H1 (cell line): ENCODE measurements around the gene CADM2. TPM values are rescaled to one million over a fixed set of nuclear protein-coding genes. Genes with fewer than 3 reads are reported as not detected.
A peak's percentile ranks its signal among the peaks of the same experiment; 100 is the strongest.

ENCODE experiments used
- CTCF ChIA-PET: fragments of 300-600 bp; sonication (Branson Sonifier 250); formaldehyde crosslinking; loops from one replicate; lab custom pipeline; 2021; ENCODE audit not compliant: partially characterized antibody; lab: Charles Lee
- POLR2A ChIA-PET: fragments of 300-600 bp; sonication (Branson Sonifier 250); formaldehyde crosslinking; loops from one replicate; lab custom pipeline; 2021; ENCODE audit warnings: inconsistent platforms; ENCODE audit not compliant: partially characterized antibody; lab: Charles Lee
- DNase-seq, 2 experiments: peaks; one replicate each; pipeline versions ENCODE4 v3.0.0 to v3.0.0-alpha.2; 2010 to 2022; ENCODE audit warnings: low spot score in 2 of 2, low read depth in 1 of 2, mixed read lengths in 1 of 2
- FAIRE-seq: peaks from 2 replicates; lab custom pipeline; 2011; peaks lifted over from hg19 to GRCh38; lab: Jason Lieb, UNC
- H2AFZ ChIP-seq: 2 replicates; pipeline ENCODE4 v1.8.1; 2012; ENCODE audit warnings: low read length, inconsistent platforms
- H2AK5ac ChIP-seq: 2 replicates; pipeline ENCODE4 v1.6.1; 2013; ENCODE audit warnings: low read depth, low read length
- H2BK120ac ChIP-seq: replicated peaks from 2 replicates; pipeline ENCODE3; 2013; ENCODE audit warnings: low read depth, low read length, inconsistent platforms
- H2BK12ac ChIP-seq: 2 replicates; pipeline ENCODE4 v1.6.1; 2013; ENCODE audit warnings: low read depth, low read length
- H2BK15ac ChIP-seq: 2 replicates; pipeline ENCODE4 v1.6.1; 2013; ENCODE audit warnings: low read length
- H2BK20ac ChIP-seq: 2 replicates; pipeline ENCODE4 v1.6.1; 2013; ENCODE audit warnings: low read length
- H2BK5ac ChIP-seq: 2 replicates; pipeline ENCODE4 v1.6.1; 2013; ENCODE audit warnings: low read depth, low read length
- H3K14ac ChIP-seq: 2 replicates; pipeline ENCODE4 v1.6.1; 2013; ENCODE audit warnings: inconsistent platforms; ENCODE audit not compliant: insufficient read length
- H3K18ac ChIP-seq: 2 replicates; pipeline ENCODE4 v1.6.1; 2013; ENCODE audit warnings: low read length; ENCODE audit errors: extremely low read depth
- H3K23ac ChIP-seq: 2 replicates; pipeline ENCODE4 v1.6.1; 2013; ENCODE audit warnings: inconsistent platforms; ENCODE audit not compliant: insufficient read length
- H3K23me2 ChIP-seq: 2 replicates; pipeline ENCODE4 v1.6.1; 2013; ENCODE audit warnings: low read depth, low read length
- H3K27ac ChIP-seq: 2 replicates; pipeline ENCODE4 v1.6.1; 2011; ENCODE audit warnings: low read depth, low read length, inconsistent platforms
- H3K27me3 ChIP-seq, 4 experiments: replicated peaks in 1 of 4; 1 replicate in 1 of 4; 2 replicates in 3 of 4; pipeline versions ENCODE4 v1.6.1 to v1.8.1; 2011 to 2013; ENCODE audit warnings: low read length in 3 of 4, mild to moderate bottlenecking in 3 of 4, inconsistent platforms in 2 of 4, mixed read lengths in 2 of 4, moderate library complexity in 1 of 4; ENCODE audit not compliant: control insufficient read depth in 3 of 4, insufficient read depth in 3 of 4; ENCODE audit errors: extremely low read depth in 1 of 4
- H3K36me3 ChIP-seq, 4 experiments: 2 replicates each; pipeline versions ENCODE4 v1.6.1 to v1.8.1; 2011 to 2013; ENCODE audit warnings: mild to moderate bottlenecking in 4 of 4, low read length in 3 of 4, moderate library complexity in 2 of 4, control low read depth in 1 of 4, inconsistent platforms in 1 of 4; ENCODE audit not compliant: insufficient read depth in 4 of 4, control insufficient read depth in 2 of 4
- H3K4ac ChIP-seq: replicated peaks from 2 replicates; pipeline ENCODE3; 2013; ENCODE audit warnings: low read length, low read depth, mixed read lengths, inconsistent platforms; ENCODE audit not compliant: insufficient read length
- H3K4me1 ChIP-seq, 4 experiments: replicated peaks in 1 of 4; 1 replicate in 1 of 4; 2 replicates in 3 of 4; pipeline versions ENCODE4 v1.6.1 to v1.8.1; 2011 to 2013; ENCODE audit warnings: low read length in 3 of 4, inconsistent platforms in 2 of 4, mixed read lengths in 1 of 4; ENCODE audit not compliant: insufficient read depth in 4 of 4, control insufficient read depth in 3 of 4
- H3K4me2 ChIP-seq, 2 experiments: 2 replicates each; pipeline versions ENCODE4 v1.6.1 to v1.8.1; 2011 to 2013; ENCODE audit warnings: low read depth in 2 of 2, low read length in 2 of 2, control low read depth in 1 of 2, inconsistent platforms in 1 of 2, mild to moderate bottlenecking in 1 of 2; ENCODE audit not compliant: insufficient read depth in 1 of 2
- H3K4me3 ChIP-seq, 4 experiments: fragments of 200-600, 300-600 bp in 1 of 4; sonication (generic), shearing (Covaris generic), sonication (Bioruptor Twin) in 1 of 4; 2 replicates each; pipeline versions ENCODE4 v1.5.1 to v1.8.1; 2011 to 2016; ENCODE audit warnings: low read length in 4 of 4, low read depth in 3 of 4, control low read depth in 2 of 4, inconsistent platforms in 2 of 4, mild to moderate bottlenecking in 2 of 4, mixed read lengths in 1 of 4, moderate library complexity in 1 of 4; ENCODE audit not compliant: insufficient read depth in 2 of 4; ENCODE audit errors: extremely low read depth in 1 of 4
- H3K56ac ChIP-seq: replicated peaks from 2 replicates; pipeline ENCODE3; 2013; ENCODE audit warnings: low read depth, mild to moderate bottlenecking, mixed read lengths, low read length, inconsistent platforms; ENCODE audit not compliant: insufficient read length
- H3K79me1 ChIP-seq: 2 replicates; pipeline ENCODE4 v1.6.1; 2013; ENCODE audit warnings: low read depth, low read length, control low read depth
- H3K79me2 ChIP-seq, 2 experiments: 2 replicates each; pipeline versions ENCODE4 v1.6.1 to v1.8.1; 2012 to 2013; ENCODE audit warnings: low read length in 2 of 2, mild to moderate bottlenecking in 2 of 2, inconsistent platforms in 1 of 2; ENCODE audit not compliant: insufficient read depth in 2 of 2, control insufficient read depth in 1 of 2
- H3K9ac ChIP-seq, 4 experiments: replicated peaks in 1 of 4; 1 replicate in 1 of 4; 2 replicates in 3 of 4; pipeline versions ENCODE4 v1.6.1 to v1.8.1; 2011 to 2013; ENCODE audit warnings: low read depth in 3 of 4, low read length in 3 of 4, control low read depth in 2 of 4, mild to moderate bottlenecking in 2 of 4, moderate library complexity in 2 of 4, inconsistent platforms in 1 of 4; ENCODE audit errors: extremely low read depth in 1 of 4
- H3K9me3 ChIP-seq, 2 experiments: 2 replicates each; pipeline versions ENCODE4 v1.6.1 to v1.8.1; 2012 to 2013; ENCODE audit warnings: mild to moderate bottlenecking in 2 of 2, moderate library complexity in 2 of 2, control low read depth in 1 of 2, inconsistent platforms in 1 of 2, low read depth in 1 of 2, low read length in 1 of 2, mixed read lengths in 1 of 2; ENCODE audit not compliant: insufficient read depth in 2 of 2
- H4K20me1 ChIP-seq, 2 experiments: replicated peaks in 1 of 2; 2 replicates each; pipeline versions ENCODE3 to v1.8.1; 2011 to 2013; ENCODE audit warnings: inconsistent platforms in 2 of 2, low read length in 2 of 2, mild to moderate bottlenecking in 1 of 2; ENCODE audit not compliant: insufficient read depth in 2 of 2, control insufficient read depth in 1 of 2
- H4K5ac ChIP-seq: 2 replicates; pipeline ENCODE4 v1.6.1; 2013; ENCODE audit warnings: low read length, low read depth, mixed read lengths, inconsistent platforms; ENCODE audit not compliant: insufficient read length
- H4K8ac ChIP-seq: 2 replicates; pipeline ENCODE4 v1.8.0; 2013; ENCODE audit warnings: mild to moderate bottlenecking, moderate library complexity, low read length, inconsistent platforms; ENCODE audit not compliant: insufficient read depth; ENCODE audit errors: extremely low read depth
- H4K91ac ChIP-seq: replicated peaks from 2 replicates; pipeline ENCODE3; 2013; ENCODE audit warnings: low read length, mixed read lengths, inconsistent platforms; ENCODE audit not compliant: insufficient read length
- HDAC2 ChIP-seq, 2 experiments: fragments of 300-600 bp in 1 of 2; sonication (generic) in 1 of 2; IDR thresholded peaks; 2 replicates each; pipeline ENCODE4 v1.6.1; 2011 to 2012; ENCODE audit warnings: low read depth in 2 of 2, low read length in 2 of 2, mild to moderate bottlenecking in 2 of 2, moderate library complexity in 2 of 2, borderline replicate concordance in 1 of 2, inconsistent platforms in 1 of 2
- KDM5A ChIP-seq: fragments of 200-600 bp; IDR thresholded peaks from 2 replicates; pipeline ENCODE4 v1.7.1; 2012; ENCODE audit warnings: mild to moderate bottlenecking, low read length, inconsistent platforms, mixed read lengths
- MAFK ChIP-seq: IDR thresholded peaks from 2 replicates; pipeline ENCODE4 v1.6.1; 2012; ENCODE audit warnings: low read depth, mild to moderate bottlenecking, improper control_type of control experiment, low read length
- SAP30 ChIP-seq: fragments of 300-600 bp; sonication (generic); IDR thresholded peaks from 2 replicates; pipeline ENCODE4 v1.7.1; 2012; ENCODE audit warnings: low read length, moderate library complexity, mild to moderate bottlenecking, inconsistent platforms; ENCODE audit not compliant: insufficient read depth, insufficient replicate concordance
- SP1 ChIP-seq: IDR thresholded peaks from 2 replicates; pipeline ENCODE4 v1.6.1; 2011; ENCODE audit warnings: low read depth, low read length
- TAF7 ChIP-seq: optimal IDR thresholded peaks from 2 replicates; pipeline ENCODE3; 2011; ENCODE audit warnings: low read depth, mild to moderate bottlenecking, inconsistent platforms, low read length, moderate library complexity, borderline replicate concordance
- WGBS, 2 experiments: shearing (Covaris generic) in 1 of 2; methylation state at CpG; one replicate each; pipeline versions ENCODE4 v1.1.6 to v1.1.7; 2013 to 2015; ENCODE audit warnings: low lambda C conversion rate in 2 of 2, mixed read lengths in 2 of 2, inconsistent platforms in 1 of 2, low coverage in 1 of 2, missing lambda C conversion rate in 1 of 2; ENCODE audit not compliant: insufficient replicate concordance in 2 of 2, insufficient coverage in 1 of 2, insufficient read length in 1 of 2; ENCODE audit errors: extremely low coverage in 1 of 2, missing lambda C conversion rate in 1 of 2; 5-methylcytosine and 5-hydroxymethylcytosine counted together
- polyA plus RNA-seq, 7 experiments: library from polyadenylated mRNA; depleted of rRNA in 3 of 7; stranded (reverse) in 5 of 7; unstranded in 2 of 7; fragments of >200 nt in 5 of 7; fragments of 200-250 nt in 2 of 7; gene quantifications; 1 replicate in 5 of 7; 2 replicates in 1 of 7; 4 replicates in 1 of 7; pipeline versions ENCODE4 v1.2.1 to v1.2.3, GENCODE V29; 2011 to 2013; ENCODE audit warnings: missing spikeins in 2 of 7, mixed read lengths in 2 of 7
- total RNA-seq: library from RNA; stranded (reverse); fragmentation: NEBNext Ultra II Directional; extraction: Animal tissue kit (Norgen Biotek cat#: 25700); gene quantifications from 2 replicates; pipeline ENCODE4 v1.2.1, GENCODE V29; 2021

Gene CADM2
- total and polyA plus RNA-seq, 2 of the 8 experiments (the other 6 are each of a cell fraction or from before 2014, with no cell fraction given): 14.9 to 20.9 TPM

GRCh38 chr3:85939074-85939482, 980.3 kb downstream of the CADM2 start:
- no peak overlapping the region for H3K4ac ChIP-seq
- H3K4me3 ChIP-seq: no peak overlapping the region
- H4K20me1 ChIP-seq: no peaks in the 10 kb centered on the region
- H3K23ac ChIP-seq: no peak overlapping the region
- H2BK120ac ChIP-seq: no peak overlapping the region
- no peaks in the 10 kb centered on the region for H3K36me3 ChIP-seq
- H3K79me1 ChIP-seq: no peaks in the 10 kb centered on the region
- WGBS, 2 experiments: 81% methylated on average over 3 of the region's 3 CpGs; no CpG with 5 or more reads in 1 of the 2 experiments
- 0 out of 2 replicates have a peak overlapping the region, but pooled peaks have one; percentile 41 for H2AFZ ChIP-seq
- H2BK15ac ChIP-seq: no peak overlapping the region
- ChIA-PET POLR2A (no interaction called here), CTCF (no interaction called here)
- H3K4me1 ChIP-seq: peaks cover 0 to 6% (median 4%) of the 10 kb centered on the region in 4 experiments; a peak in 3 of 7 replicates
- H4K5ac ChIP-seq: no peak overlapping the region
- no peak for DNase-seq
- no peaks in the 10 kb centered on the region for H3K23me2 ChIP-seq
- H3K27ac ChIP-seq: 0 out of 2 replicates have a peak overlapping the region, but pooled peaks have one; percentile 14
- no peak overlapping the region for H2BK20ac ChIP-seq
- no peak overlapping the region for H4K8ac ChIP-seq
- no peaks in the 10 kb centered on the region for H3K27me3 ChIP-seq
- H2BK5ac ChIP-seq: no peak overlapping the region
- FAIRE-seq: no peak
- no peaks in the 10 kb centered on the region for H3K9me3 ChIP-seq
- no peak overlapping the region for H3K56ac ChIP-seq
- no peak overlapping the region for H2BK12ac ChIP-seq
- H3K4me2 ChIP-seq: no peak overlapping the region
- no peak overlapping the region for H4K91ac ChIP-seq
- H3K14ac ChIP-seq: no peak overlapping the region
- no peak overlapping the region for H2AK5ac ChIP-seq
- no peaks in the 10 kb centered on the region for H3K79me2 ChIP-seq
- H3K9ac ChIP-seq: no peak overlapping the region
- H3K18ac ChIP-seq: no peak overlapping the region
- TF ChIP-seq SAP30 (no peak), KDM5A (no peak), HDAC2 (IDR thresholded peaks at IDR 0.05; ENCODE audit: borderline replicate concordance in 1 of 2, low read depth in 2 of 2, low read length in 2 of 2) (no peak), MAFK (no peak), TAF7 (no peak), SP1 (no peak)
